Head of caudate nucleus (tissue), 42 donors: ENCODE results near the gene AHRR.
"Not testable (repeated sequence)": the region's sequence is repeated elsewhere in the genome, so short reads cannot be mapped to it uniquely, and the experiment has no call there.

ENCODE experiments used
- DNase-seq, 42 donors: peaks; one replicate each; pipeline versions ENCODE4 v3.0.0 to v3.0.0-alpha.2; 2020 to 2021; ENCODE audit warnings: mixed read lengths in 7 of 42
- intact Hi-C: fragments of 100-400 bp; cut with DNase I; formaldehyde crosslinking; loops from one replicate; pipeline ENCODE4 v1.15.0; 2022

AHRR gene

DNA sequence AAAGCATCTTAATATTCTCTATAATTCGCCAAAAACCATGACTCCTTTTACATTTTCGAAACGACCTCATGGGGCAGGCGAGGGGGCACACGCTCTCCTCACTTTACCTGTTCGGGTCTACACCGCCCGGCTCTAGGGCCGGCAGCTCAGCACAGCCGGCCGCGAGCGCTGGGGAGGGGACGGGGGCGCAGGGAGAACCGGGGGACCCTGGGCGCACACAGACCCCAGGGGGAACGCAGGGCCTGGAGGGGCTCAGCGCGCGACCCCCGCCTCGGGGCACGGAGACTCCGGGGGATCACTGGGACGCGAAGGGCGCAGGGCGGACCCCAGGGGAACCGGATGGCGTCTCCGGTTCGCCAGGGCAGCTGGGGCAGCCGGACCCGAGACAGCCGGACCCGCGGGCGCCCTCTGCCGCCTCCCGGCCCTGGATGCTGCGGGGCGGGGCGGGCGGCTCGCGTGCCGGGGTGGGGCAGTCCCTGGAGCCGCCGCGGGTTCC, at the start of gene AHRR:
TSS of gene AHRR (plus strand) at position 485 of the 496 bp plus-strand sequence. CDS start 22,189 bp downstream, outside the sequence.
- intact Hi-C loops: no loop called here
- peak in 26 of 42 donors; percentile 14 to 76 (median 45) for DNase-seq

- DNase-seq, intact Hi-C loops: not testable (repeated sequence)
These were observed 49.7 kb upstream of the AHRR start for GRCh38 chr5:271828-272167.

DNA sequence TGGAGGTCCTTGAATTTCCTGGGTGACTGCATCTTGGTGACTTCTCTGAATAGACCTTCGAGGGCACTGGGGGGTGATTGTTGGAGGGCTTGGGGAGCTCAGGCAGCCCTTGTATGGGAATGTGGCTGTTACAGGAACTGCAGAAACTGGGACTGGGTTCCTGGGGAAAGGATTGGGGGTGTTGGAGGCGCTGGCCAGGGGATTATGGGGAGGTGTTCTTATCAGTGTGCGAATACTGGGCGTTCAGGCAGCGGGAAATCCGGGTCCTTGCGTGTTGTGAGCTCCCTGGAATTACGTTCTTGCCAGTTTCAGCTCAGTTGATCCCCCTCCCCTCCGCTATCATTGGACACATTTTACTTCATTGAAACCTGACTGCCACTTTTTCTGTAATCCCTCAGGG, 48.4 kb upstream of the AHRR start:
- intact Hi-C loops, DNase-seq: not testable (repeated sequence)

- intact Hi-C loops, DNase-seq: not testable (repeated sequence)
These were observed 48.0 kb upstream of the AHRR start for GRCh38 chr5:273491-273890.

DNA sequence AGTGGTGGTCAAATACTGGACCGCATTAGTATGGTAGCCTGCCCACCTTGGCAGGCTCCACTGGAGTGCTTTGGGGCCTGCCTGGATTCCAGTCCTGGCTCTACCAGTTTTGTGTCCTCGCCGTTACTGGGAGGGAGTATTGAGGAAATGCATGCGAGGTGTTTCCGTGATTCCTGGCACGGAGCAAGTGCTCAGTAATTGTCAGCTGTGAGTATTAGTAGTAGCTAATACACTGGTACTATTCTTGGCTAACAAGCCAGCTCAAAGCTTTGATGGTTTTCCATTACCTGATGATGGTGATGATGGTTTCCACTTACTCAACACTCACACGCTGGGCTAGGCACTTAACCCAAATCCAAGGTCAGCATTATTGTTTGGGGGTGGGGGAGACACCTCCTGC, 47.2 kb upstream of the AHRR start:
- intact Hi-C loops: not testable (repeated sequence)

DNA sequence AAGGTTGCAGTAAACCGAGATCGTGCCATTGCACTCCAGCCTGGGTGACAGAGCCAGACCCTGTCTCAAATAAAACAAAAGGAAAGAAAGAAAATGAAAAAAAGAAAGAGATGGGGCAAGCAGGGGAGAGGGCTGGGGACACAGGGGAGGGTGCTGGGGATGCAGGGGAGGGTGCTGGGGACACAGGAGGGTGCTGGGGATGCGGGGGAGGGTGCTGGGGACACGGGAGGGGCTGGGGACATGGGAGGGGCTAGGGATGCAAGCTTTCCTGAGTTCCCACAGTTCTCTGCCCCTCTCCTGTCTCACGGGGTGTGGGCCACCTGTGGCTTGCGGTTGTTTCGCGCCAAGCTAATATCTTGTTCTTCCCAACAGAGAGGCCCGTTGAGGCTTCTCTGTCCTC, 42.9 kb upstream of the AHRR start:
- DNase-seq: no peak
- intact Hi-C loops: no loop called here

More for the DNA sequence above, 47.2 kb upstream of the AHRR start:
- not testable (repeated sequence) for DNase-seq

GRCh38 chr5:279051-279665, 42.4 kb upstream of the AHRR start:
- intact Hi-C loops: not testable (repeated sequence)

DNA sequence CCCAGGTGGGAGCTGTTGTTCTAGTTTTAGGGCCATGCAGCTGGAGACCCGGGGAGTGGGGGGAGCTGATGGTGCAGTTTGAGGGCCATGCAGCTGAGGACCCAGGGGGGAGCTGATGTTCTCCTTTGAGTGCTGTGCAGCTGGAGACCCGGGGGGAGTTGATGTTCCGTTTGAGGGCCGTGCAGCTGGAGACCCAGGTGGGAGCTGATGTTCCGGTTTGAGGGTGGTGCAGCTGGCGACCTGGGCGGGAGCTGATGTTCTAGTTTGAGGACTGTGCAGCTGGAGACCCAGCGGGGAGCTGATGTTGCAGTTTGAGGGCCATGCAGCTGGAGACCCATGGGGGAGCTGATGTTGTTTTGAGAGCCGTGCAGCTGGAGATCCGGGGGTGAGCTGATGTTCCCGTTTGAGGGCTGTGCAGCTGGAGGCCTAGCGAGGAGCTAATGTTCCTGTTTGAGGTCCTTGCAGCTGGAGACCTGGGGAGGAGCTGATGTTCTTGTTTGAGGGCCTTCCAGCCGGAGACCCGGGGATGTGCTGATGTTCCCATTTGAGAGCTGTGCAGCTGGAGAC, 35.4 kb upstream of the AHRR start:
- intact Hi-C loops: no loop called here

More at GRCh38 chr5:279051-279665, 42.4 kb upstream of the AHRR start:
- not testable (repeated sequence) for DNase-seq

GRCh38 chr5:290200-290599, 31.3 kb upstream of the AHRR start:
- intact Hi-C loops: not testable (repeated sequence)

More for the DNA sequence above, 35.4 kb upstream of the AHRR start:
- no peak for DNase-seq

GRCh38 chr5:291345-291744, 30.2 kb upstream of the AHRR start:
- intact Hi-C loops: not testable (repeated sequence)
- peak in 6 of 42 donors; percentile 7 to 38 (median 19) for DNase-seq

More at GRCh38 chr5:290200-290599, 31.3 kb upstream of the AHRR start:
- DNase-seq: peak in 1 of 42 donors; percentile 3

- DNase-seq, intact Hi-C loops: not testable (repeated sequence)
These were observed 26.7 kb upstream of the AHRR start for GRCh38 chr5:294788-295187.

GRCh38 chr5:296207-296606, 25.3 kb upstream of the AHRR start:
- intact Hi-C loops, DNase-seq: not testable (repeated sequence)

GRCh38 chr5:296954-297353, 24.6 kb upstream of the AHRR start:
- not testable (repeated sequence) for DNase-seq

DNA sequence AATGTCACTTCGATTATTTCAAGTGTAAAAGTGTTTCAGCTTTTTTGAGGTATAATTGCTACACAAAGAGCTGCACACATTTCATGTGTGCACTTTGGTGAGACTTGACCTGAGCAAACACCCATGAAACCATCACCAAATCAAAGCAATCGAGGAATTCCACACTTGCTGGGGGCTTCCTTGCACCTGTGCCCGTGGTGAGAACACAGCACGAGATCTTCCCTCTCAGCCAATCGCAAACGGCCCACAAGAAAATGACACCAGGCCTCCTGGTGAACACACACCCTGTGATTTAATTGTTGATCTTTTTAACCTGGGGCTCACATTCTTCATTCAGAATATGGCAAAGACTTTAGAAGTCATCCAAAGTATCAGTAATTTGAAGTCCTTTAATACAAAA, 24.1 kb upstream of the AHRR start:
- intact Hi-C loops, DNase-seq: not testable (repeated sequence)

More at GRCh38 chr5:296954-297353, 24.6 kb upstream of the AHRR start:
- intact Hi-C loops: not testable (repeated sequence)

GRCh38 chr5:297991-298736, 23.4 kb upstream of the AHRR start:
- DNase-seq, intact Hi-C loops: not testable (repeated sequence)

DNA sequence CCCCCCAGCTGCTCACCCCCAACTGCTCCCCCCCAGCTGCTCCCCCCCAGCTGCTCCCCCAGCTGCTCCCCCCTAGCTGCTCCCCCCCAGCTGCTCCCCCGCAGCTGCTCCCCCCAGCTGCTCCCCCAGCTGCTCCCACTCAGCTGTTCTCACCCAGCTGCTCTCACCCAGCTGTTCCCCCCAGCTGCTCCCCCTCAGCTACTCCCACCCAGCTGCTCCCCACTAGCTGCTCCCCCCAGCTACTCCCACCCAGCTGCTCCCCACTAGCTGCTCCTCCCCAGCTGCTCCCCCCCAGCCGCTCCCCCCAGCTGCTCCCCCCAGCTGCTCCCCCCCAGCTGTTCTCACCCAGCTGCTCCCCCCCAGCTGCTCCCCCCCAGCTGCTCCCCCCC, 22.8 kb upstream of the AHRR start:
- intact Hi-C loops: no loop called here
- no peak for DNase-seq

GRCh38 chr5:299921-300320, 21.6 kb upstream of the AHRR start:
- DNase-seq, intact Hi-C loops: not testable (repeated sequence)

- intact Hi-C loops: not testable (repeated sequence)
- peak in 1 of 42 donors; percentile 3 for DNase-seq
These were observed 20.7 kb upstream of the AHRR start for GRCh38 chr5:300691-301435.

- intact Hi-C loops, DNase-seq: not testable (repeated sequence)
These were observed 19.1 kb upstream of the AHRR start for GRCh38 chr5:302416-302815.
